Epidermal melanocyte (primary cell): ENCODE results near the gene ELMO3.
A peak's percentile ranks its signal among the peaks of the same experiment; 100 is the strongest.

ENCODE experiments used
- DNase-seq: peaks from one replicate; pipeline ENCODE4 v3.0.0; 2011; ENCODE audit warnings: low spot score; ENCODE audit not compliant: insufficient read length

The ELMO3 gene

GRCh38 chr16:67241008-67241900, 42.3 kb downstream of the ELMO3 start:
- DNase-seq, result peak; percentile 87

DNA sequence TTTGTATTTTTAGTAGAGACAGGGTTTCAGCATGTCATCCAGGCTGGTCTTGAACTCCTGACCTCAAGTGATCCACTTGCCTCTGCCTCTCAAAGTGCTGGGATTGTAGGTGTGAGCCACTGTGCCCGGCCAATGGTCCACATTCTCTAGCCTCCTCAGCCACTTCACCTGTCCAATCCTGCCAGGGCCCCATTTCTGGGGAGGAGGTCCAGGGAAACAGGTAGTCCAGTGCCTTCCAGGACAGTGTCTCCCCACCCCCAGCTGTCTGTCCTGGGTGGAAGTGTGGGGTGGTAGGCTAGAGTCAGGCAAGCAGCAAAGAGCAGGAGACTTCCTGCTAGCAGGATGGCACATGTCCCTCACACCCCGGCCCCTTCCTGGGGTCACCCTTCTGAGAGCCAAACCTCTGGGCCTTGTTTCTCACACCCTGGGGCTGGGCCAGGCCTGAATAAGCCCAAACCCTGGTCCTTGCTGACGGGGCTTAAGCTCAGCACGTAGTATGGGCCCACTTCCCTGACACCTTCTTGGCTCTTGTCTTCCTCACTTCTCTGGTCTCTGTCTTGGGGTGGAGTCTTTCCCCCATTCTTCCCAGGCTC, 43.3 kb downstream of the ELMO3 start:
- DNase-seq, result no peak

DNA sequence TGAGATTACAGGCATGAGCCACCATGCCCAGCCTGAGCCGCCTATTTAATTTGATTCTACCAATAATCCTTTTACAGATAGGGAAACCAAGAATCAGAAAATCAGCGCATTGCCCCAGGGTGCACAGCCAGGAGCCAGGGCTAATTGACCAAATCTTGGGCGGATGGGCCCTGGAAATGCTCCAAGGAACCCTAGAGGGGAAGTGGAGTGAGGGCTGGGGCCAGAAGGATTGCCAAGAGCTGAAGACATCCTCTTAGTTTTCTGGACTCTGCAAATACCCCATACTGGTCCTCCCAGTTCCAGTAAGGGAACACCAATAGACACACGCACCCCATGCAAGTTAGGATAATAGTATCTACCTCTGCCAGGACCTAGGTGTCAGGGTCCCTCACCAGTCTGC, 44.5 kb downstream of the ELMO3 start:
- no peak for DNase-seq

- DNase-seq, result no peak
Measured at GRCh38 chr16:67244387-67245185, 45.7 kb downstream of the ELMO3 start.

GRCh38 chr16:67245186-67245585, 46.3 kb downstream of the ELMO3 start:
- DNase-seq, result no peak

GRCh38 chr16:67245674-67246080, 46.7 kb downstream of the ELMO3 start:
- DNase-seq, result no peak

GRCh38 chr16:67246081-67246755, 47.3 kb downstream of the ELMO3 start:
- DNase-seq, result peak; percentile 63

DNA sequence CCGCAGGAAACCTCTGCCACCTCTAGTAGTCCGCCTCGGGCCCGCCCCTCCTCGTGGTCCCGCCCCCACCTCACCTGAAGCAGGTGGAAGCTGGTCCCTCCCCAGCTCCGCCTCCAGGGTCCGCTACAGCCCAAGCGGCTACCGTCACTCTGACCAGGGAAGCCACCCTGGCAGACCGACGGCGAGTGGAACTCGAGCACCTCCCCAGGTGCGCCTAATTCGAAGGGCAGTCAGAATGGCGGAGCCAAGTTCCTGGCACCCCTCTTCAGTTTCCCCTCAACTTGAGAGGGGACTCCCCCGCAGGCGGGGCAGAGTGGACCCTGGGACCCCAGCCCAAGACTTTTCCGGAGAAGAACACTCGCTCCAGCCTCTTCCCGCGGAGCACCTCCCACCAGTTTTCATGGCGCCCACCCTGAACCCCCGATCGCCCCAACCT, 47.8 kb downstream of the ELMO3 start:
- no peak for DNase-seq

- peak; percentile 85 for DNase-seq
Measured at GRCh38 chr16:67247192-67248072, 48.5 kb downstream of the ELMO3 start, which contains the start of gene FHOD1. TSS of gene FHOD1 (minus strand) at chr16:67247481. CDS start at chr16:67247410, 71 bp downstream.

DNA sequence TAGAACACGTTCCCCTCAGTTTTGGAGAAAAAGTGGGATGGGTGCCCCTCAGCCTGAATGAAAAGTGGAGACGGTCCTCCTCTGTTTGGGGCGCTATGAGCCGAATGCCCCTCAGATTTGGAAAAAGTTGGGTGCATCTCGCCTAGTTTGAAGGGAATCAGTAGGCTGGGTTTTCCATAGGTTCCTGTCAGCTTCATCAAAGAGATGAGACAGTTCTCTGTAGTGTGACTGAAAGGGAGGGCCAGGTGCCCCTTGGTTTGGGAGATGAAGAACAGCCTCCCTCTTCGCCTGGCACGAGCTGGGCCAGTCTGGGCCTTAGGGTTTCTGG, 49.1 kb downstream of the ELMO3 start:
- DNase-seq, result no peak

DNA sequence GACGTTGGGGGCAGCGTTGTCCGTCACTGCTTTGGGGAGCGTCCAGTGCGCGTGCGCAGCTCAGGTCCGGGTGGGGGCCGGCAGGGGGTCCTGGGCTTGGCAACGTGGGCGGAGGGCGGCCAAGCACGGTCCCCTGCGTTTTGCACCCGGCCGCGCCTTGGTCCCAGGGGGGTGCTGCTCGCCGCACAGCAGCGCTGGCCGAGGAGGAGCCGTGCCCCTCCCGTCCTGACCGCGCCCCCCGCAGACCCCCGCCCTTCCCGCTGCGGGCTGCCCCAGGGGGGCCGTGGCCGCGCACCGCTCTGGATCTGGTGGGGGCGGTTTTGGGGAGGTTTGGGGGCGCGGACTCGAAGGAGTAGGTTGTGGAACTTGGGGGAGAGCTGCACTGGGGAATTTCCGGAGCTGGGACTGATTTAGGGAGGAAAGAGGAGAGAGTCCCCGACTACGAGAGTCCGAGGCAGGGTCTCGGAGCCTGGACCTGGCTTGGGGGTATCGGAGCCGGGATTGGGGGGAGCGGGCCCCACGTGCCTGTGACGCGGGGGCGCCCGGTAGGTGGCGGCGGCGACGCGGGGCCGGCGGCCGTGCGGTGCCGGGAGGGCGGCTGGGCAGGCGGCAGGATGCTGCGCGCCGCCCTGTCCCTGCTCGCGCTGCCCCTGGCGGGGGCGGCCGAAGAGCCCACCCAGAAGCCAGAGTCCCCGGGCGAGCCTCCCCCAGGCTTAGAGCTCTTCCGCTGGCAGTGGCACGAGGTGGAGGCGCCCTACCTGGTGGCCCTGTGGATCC, 49.7 kb downstream of the ELMO3 start, which contains the start of gene SLC9A5:
Gene SLC9A5, plus strand, starts transcription at position 579 of the 777 bp plus-strand sequence. Its CDS starts 36 bp downstream, at position 615.
- no peak for DNase-seq

- DNase-seq, result no peak
Measured at GRCh38 chr16:67249178-67250044, 50.5 kb downstream of the ELMO3 start.

GRCh38 chr16:67250045-67250327, 51.1 kb downstream of the ELMO3 start:
- no peak for DNase-seq

GRCh38 chr16:67252609-67253497, 53.9 kb downstream of the ELMO3 start:
- no peak for DNase-seq
